Measurements from ENCODE around the gene PRIM1.
A peak's percentile ranks its signal among the peaks of the same experiment; 100 is the strongest.
"Not testable (repeated sequence)": the region's sequence is repeated elsewhere in the genome, so short reads cannot be mapped to it uniquely, and the experiment has no call there.

The PRIM1 gene

GRCh38 chr12:56716933-56717880 lies 34.9 kb downstream of the PRIM1 start:
- no peak for DNase-seq

GRCh38 chr12:56716458-56716857 lies 35.7 kb downstream of the PRIM1 start:
- DNase-seq, result no peak

GRCh38 chr12:56715798-56716197 lies 36.3 kb downstream of the PRIM1 start:
- no peak for DNase-seq

GRCh38 chr12:56714431-56714929 lies 37.6 kb downstream of the PRIM1 start:
- DNase-seq, result no peak

- DNase-seq, result no peak
Observed at GRCh38 chr12:56713345-56713744, 38.8 kb downstream of the PRIM1 start.

- DNase-seq, result no peak
Observed at GRCh38 chr12:56709759-56710376, 42.3 kb downstream of the PRIM1 start.

- DNase-seq, result not testable (repeated sequence)
Observed at GRCh38 chr12:56704522-56704921, 47.6 kb downstream of the PRIM1 start.

GRCh38 chr12:56699020-56699661 lies 53.0 kb downstream of the PRIM1 start:
- no peak for DNase-seq

GRCh38 chr12:56695327-56696101 lies 56.6 kb downstream of the PRIM1 start:
- no peak for DNase-seq

- DNase-seq, result no peak
Observed at GRCh38 chr12:56694161-56694560, 58.0 kb downstream of the PRIM1 start.

GRCh38 chr12:56688846-56689109 lies 63.3 kb downstream of the PRIM1 start:
- no peak for DNase-seq

GRCh38 chr12:56688129-56688845 lies 63.8 kb downstream of the PRIM1 start, which contains the start of gene PTGES3:
Gene PTGES3, minus strand, starts transcription at chr12:56688284. Its CDS starts 285 bp downstream, at chr12:56687999.
- DNase-seq, result peak; percentile 99

- DNase-seq, result peak; percentile 61
Observed at GRCh38 chr12:56687223-56688128, 64.6 kb downstream of the PRIM1 start.

GRCh38 chr12:56684745-56685359 lies 67.3 kb downstream of the PRIM1 start:
- no peak for DNase-seq

- no peak for DNase-seq
Observed at GRCh38 chr12:56682323-56682722, 69.8 kb downstream of the PRIM1 start.

Data from CD4-positive, alpha-beta T cell treated with Interleukin-6 for 4 hours (primary cell).